Prostate gland (tissue), 2 donors: ENCODE results near the gene PKN3.

Experiments used
- CTCF ChIP-seq, 4 experiments: fragments of 200-600 bp in 2 of 4; fragments of 450-650 bp in 2 of 4; sonication (generic) in 2 of 4; IDR thresholded peaks; 1 replicate in 3 of 4; 2 replicates in 1 of 4; pipeline ENCODE4 v1.5.1; 2016 to 2019; ENCODE audit warnings: antibody characterized with exemption in 4 of 4, mild to moderate bottlenecking in 2 of 4, moderate library complexity in 2 of 4
- POLR2A ChIP-seq: fragments of 450-650 bp; IDR thresholded peaks from one replicate; pipeline ENCODE4 v1.6.1; 2016; ENCODE audit warnings: antibody characterized with exemption, mild to moderate bottlenecking
- POLR2AphosphoS5 ChIP-seq: sonication (generic); formaldehyde crosslinking; IDR thresholded peaks from one replicate; pipeline ENCODE4 v1.6.1; 2017; ENCODE audit warnings: antibody characterized with exemption

DNA sequence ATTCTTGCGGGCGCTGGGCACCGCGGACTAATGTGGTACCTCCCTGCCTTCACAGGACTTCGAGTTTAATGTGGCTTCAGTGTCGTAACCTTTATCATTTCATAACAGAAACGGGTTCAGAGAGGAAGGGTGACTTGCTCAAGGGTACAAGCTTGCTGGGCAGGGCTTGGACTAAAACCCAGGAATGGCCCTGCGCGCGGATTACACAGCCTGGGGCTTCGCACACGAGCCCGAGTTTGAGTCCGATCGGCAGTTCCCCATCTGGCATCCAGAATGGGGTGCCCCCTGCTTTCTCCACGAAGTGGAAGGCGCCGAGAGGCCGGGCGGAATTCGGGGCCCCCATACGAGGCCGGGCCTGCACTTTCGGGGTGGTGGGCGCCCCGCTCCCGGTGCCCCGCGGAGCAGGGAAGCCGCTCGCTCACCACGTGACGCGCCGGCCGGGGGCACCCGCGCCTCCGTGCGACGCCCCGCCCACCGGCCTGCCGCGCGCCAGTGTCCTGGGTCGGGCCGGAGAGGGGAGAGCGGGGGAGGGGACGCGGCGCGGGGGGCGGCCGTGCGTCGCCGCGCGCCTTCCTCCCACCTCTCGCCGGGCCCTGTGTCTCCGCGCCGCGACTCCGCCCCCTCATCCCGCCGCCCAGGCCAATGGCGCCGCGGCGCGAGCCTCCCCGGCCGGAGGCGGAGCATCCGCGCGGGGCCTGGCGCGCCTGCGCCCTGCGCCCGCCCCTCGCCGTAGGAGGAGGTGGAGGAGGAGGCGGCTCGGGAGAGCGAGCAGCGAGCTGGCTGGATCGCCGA is 13.6 kb upstream of the PKN3 start, which contains the start of gene SET:
- TF ChIP-seq CTCF (IDR thresholded peaks at IDR 0.05): peak in 1 of 4 experiments; percentile 16
- TF ChIP-seq POLR2A: peak; percentile 96
- peak; percentile 52 for TF ChIP-seq POLR2AphosphoS5
